ENCODE measurements around the gene MFN2. TPM values are rescaled to one million over a fixed set of nuclear protein-coding genes. Genes with fewer than 3 reads are reported as not detected.

The MFN2 gene
- total RNA-seq, 1 donor from 2014 or later: 688 TPM

GRCh38 chr1:12059226-12059625 lies 79.0 kb downstream of the MFN2 start:
- no peak for DNase-seq
- intact Hi-C loops (cut with micrococcal nuclease): no loop called here
- ATAC-seq: no peak

GRCh38 chr1:12059722-12060464 lies 79.6 kb downstream of the MFN2 start:
- ATAC-seq (no peak), DNase-seq (no peak)
- intact Hi-C loops (cut with micrococcal nuclease): no loop called here

GRCh38 chr1:12060500-12060899 lies 80.3 kb downstream of the MFN2 start:
- no peak for DNase-seq
- intact Hi-C loops (cut with micrococcal nuclease): no loop called here
- ATAC-seq: no peak

Small RNA genes lying within 50 kb of the gene (microRNA-seq; reads per million reads assigned to microRNA genes)
- not detected for gene MIR6729 (ENCODE audit: borderline number of aligned reads)

Other genes starting within 250 kb of the MFN2 start
- gene AGTRAP, start 244.3 kb upstream of the MFN2 start, total RNA-seq: 13.4 TPM
- 2.1 TPM for gene C1orf167, start 218.3 kb upstream of the MFN2 start, total RNA-seq
- 37.9 TPM for gene MTHFR, start 174.5 kb upstream of the MFN2 start, total RNA-seq
- gene CLCN6, start 174.3 kb upstream of the MFN2 start, total RNA-seq: 15.4 TPM
- gene NPPA, start 132.7 kb upstream of the MFN2 start, total RNA-seq: 5.5 TPM
- not detected for gene NPPB, start 121.5 kb upstream of the MFN2 start, total RNA-seq
- 35.8 TPM for gene KIAA2013, start 54.0 kb upstream of the MFN2 start, total RNA-seq
- 64.4 TPM for gene PLOD1, start 45.7 kb upstream of the MFN2 start, total RNA-seq
- 11.5 TPM for gene MIIP, start 39.1 kb downstream of the MFN2 start, total RNA-seq
- gene TNFRSF8, start 82.9 kb downstream of the MFN2 start, total RNA-seq: 1.2 TPM
- 13.0 TPM for gene TNFRSF1B, start 186.5 kb downstream of the MFN2 start, total RNA-seq
- gene VPS13D, start 249.6 kb downstream of the MFN2 start, total RNA-seq: 112 TPM

Data from left ventricle myocardium superior (tissue), 1 donor.